Inflammatory macrophage (primary cell): Measurements from ENCODE around the gene CXXC1.
"Not testable (repeated sequence)": the region's sequence is repeated elsewhere in the genome, so short reads cannot be mapped to it uniquely, and the experiment has no call there.

Source experiments
- DNase-seq, 2 donors: peaks; one replicate each; pipeline ENCODE4 v3.0.0-alpha.2; 2020 to 2022

CXXC1 gene

GRCh38 chr18:50297621-50298442, 10.3 kb upstream of the CXXC1 start:
- peak; percentile 89 to 91 for DNase-seq

DNA sequence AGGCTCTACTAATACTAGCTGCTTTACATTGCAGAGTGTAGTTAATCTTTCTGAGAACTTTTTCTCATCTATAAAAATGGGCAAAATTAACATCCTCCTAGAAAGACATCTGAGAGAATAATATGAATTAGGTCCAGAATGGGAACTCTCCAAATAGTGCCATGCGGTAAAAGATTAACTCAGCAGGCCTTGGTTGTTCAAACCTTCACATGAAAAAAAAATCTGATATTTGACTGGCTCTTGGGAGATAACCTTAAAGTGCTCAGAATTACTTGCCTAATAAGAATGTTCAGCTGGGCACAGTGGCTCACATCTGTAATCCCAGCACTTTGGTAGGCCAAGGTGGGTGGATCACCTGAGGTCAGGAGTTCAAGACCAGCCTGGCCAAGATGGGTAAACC, 5.5 kb upstream of the CXXC1 start:
- no peak for DNase-seq

DNA sequence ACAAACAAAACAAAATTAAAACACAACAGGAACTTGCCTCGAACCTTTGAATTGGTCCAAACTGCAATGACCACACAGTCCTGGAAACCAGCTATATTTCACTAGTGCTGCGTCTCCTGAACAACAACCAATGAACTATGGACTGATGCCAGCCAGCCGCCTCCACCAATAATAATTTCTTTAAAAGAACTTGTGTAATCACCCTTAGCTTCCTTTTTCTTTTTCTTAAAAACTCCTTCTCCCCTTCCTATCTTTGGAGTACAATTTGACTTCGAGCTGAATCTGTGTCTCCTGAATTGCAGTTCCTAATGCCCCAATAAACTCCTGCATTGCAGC, 1.6 kb upstream of the CXXC1 start:
- peak; percentile 54 to 80 for DNase-seq

DNA sequence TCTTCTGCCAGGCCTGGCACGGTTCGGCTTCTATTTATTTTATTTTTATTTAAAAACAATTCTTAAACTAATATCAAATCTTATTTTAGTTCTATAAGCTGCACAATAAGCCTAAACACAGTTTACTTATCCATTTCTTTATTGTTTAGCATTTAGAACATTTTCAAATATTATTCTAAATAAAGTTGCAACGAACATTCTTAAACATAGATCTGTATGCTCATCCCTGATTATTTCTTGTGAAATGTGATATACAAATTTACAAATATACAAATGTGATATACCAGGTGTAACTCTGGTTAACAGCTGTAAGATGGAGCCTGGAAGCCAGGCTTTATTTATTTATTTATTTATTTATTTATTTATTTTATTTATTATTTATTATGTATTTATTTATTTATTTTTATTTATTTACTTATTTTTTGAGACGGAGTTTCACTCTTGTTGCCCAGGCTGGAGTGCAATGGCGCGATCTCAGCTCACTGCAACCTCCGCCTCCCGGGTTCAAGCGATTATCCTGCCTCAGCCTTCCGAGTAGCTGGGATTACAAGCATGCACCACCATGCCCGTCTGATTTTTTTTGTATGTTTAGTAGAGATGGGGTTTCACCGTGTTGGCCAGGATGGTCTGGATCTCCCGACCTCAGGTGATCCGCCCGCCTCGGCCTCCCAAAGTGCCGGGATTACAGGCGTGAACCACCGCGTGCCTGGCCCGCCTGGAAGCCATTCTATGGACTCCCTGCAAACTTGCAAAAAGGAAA, 1.0 kb upstream of the CXXC1 start:
- not testable (repeated sequence) for DNase-seq

- DNase-seq, result no peak
Observed at GRCh38 chr18:50287028-50287440, 458 bp downstream of the CXXC1 start.

- no peak for DNase-seq
Observed at GRCh38 chr18:50286391-50287027, 983 bp downstream of the CXXC1 start.

- no peak for DNase-seq
Observed at GRCh38 chr18:50285631-50286321, 1.7 kb downstream of the CXXC1 start.

- no peak for DNase-seq
Observed at GRCh38 chr18:50285071-50285470, 2.4 kb downstream of the CXXC1 start.

GRCh38 chr18:50284255-50284885, 3.1 kb downstream of the CXXC1 start:
- DNase-seq, result peak; percentile 15 to 46

- DNase-seq, result peak in 1 of 2 donors; percentile 8
Observed at GRCh38 chr18:50283469-50284209, 3.9 kb downstream of the CXXC1 start.

GRCh38 chr18:50282521-50283335, 4.8 kb downstream of the CXXC1 start:
- DNase-seq, result no peak

- DNase-seq, result no peak
Observed at GRCh38 chr18:50281972-50282520, 5.4 kb downstream of the CXXC1 start.

DNA sequence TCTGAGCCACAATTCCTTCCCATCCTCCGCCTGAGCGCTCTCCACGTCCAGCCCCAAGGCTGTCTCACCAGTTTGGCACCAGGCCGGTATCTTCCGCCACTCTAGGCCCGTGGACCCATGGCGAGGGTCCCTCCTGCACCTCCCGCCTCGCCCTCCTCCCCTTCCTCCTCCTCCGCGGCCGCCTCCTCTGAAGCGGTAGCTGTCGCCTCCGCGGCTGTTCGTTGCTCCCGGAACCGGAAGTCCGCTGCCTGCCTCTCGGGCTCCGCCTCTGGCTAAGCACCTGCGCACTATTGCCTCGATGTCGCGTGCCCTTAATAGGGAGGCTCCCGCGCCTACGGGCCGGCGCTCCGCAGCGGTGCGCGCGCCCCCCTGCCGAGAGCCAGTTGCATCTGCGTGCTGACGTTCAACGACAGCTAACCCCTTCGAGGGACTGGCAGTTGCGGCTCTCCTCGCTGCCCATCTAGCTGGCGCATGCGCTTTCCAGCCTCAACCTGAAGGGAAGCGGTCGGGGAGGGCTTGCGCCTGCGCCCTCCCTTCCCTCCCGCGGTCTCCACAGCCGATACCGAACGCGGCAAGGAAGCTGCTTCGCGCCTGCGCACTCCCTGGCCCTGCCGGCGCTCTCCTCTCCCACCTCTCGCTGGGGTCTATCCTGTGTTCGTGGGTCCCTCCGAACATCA, 6.1 kb downstream of the CXXC1 start, which contains the start of gene MBD1:
MBD1 (minus strand) TSS at position 229 of the 677 bp plus-strand sequence. CDS start 1,531 bp downstream, outside the sequence.
- DNase-seq, result peak; percentile 98 to 99

- DNase-seq, result no peak
Observed at GRCh38 chr18:50280707-50281294, 6.7 kb downstream of the CXXC1 start.

- no peak for DNase-seq
Observed at GRCh38 chr18:50279752-50280151, 7.7 kb downstream of the CXXC1 start.

- no peak for DNase-seq
Observed at GRCh38 chr18:50277942-50278341, 9.6 kb downstream of the CXXC1 start.

GRCh38 chr18:50276452-50276851, 11.0 kb downstream of the CXXC1 start:
- no peak for DNase-seq

- no peak for DNase-seq
Observed at GRCh38 chr18:50275503-50276036, 11.9 kb downstream of the CXXC1 start.

DNA sequence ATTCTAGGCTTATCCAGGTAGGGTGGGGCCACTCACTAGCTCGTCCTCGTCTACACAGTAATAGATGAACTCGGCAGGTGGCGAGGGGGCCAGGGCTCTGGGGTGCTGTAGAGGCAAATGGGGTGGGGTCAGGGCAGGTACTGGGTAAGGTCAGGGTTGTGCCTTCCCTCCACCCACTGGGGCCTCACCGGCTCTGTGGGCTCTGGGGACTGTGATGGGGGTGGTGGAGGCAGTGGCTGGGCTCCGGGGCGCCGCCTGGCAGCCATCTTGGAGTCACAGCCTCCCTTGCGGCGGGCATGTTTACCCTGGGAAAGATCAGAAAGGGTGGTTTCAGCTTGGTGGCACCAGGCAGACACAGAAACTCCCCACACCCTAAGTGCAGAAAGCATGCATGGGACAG, 12.6 kb downstream of the CXXC1 start:
- no peak for DNase-seq
